Ascending aorta (tissue), 2 donors: ENCODE data around the gene SLC45A3. TPM values are rescaled to one million over a fixed set of nuclear protein-coding genes. Genes with fewer than 3 reads are reported as not detected.

Source experiments
- DNase-seq, 2 donors: peaks; one replicate each; pipeline ENCODE4 v3.0.0-alpha.2; 2019; ENCODE audit warnings: low spot score in 2 of 2
- H3K27ac ChIP-seq, 2 donors: fragments of 200-600 bp; sonication (generic); one replicate each; pipeline ENCODE4 v1.5.1; 2016 to 2017; ENCODE audit warnings: mild to moderate bottlenecking in 1 of 2
- H3K27me3 ChIP-seq: fragments of 200-600 bp; sonication (generic); one replicate; pipeline ENCODE4 v1.5.1; 2017
- H3K36me3 ChIP-seq, 2 donors: fragments of 200-600 bp; sonication (generic); one replicate each; pipeline ENCODE4 v1.5.1; 2016
- H3K4me1 ChIP-seq, 2 donors: fragments of 200-600 bp; sonication (generic); one replicate each; pipeline ENCODE4 v1.5.1; 2016 to 2017; ENCODE audit warnings: mild to moderate bottlenecking in 1 of 2
- H3K4me3 ChIP-seq, 2 donors: fragments of 200-600 bp; sonication (generic); one replicate each; pipeline ENCODE4 v1.5.1; 2016 to 2017; ENCODE audit warnings: mild to moderate bottlenecking in 1 of 2
- H3K9me3 ChIP-seq, 2 donors: fragments of 200-600 bp; sonication (generic); one replicate each; pipeline ENCODE4 v1.5.1; 2016
- intact Hi-C: fragments of 100-400 bp; cut with DNase I; formaldehyde crosslinking; loops from one replicate; pipeline ENCODE4 v1.15.1; 2023
- total RNA-seq: library from RNA; depleted of rRNA; stranded (reverse); fragments of >200 nt; gene quantifications from one replicate; pipeline ENCODE4 v1.1.0, GENCODE V29; 2016
- TF ChIP-seq, protein P1 (sequence below), 3 experiments: fragments of 200-600 bp in 2 of 3; fragments of 450-650 bp in 1 of 3; sonication (generic) in 2 of 3; IDR thresholded peaks; one replicate each; pipeline ENCODE4 v1.5.1; 2016 to 2019; ENCODE audit warnings: antibody characterized with exemption in 3 of 3, mild to moderate bottlenecking in 1 of 3, moderate library complexity in 1 of 3

Gene SLC45A3
- total RNA-seq, 1 donor from 2014 or later = 3.4 TPM

DNA sequence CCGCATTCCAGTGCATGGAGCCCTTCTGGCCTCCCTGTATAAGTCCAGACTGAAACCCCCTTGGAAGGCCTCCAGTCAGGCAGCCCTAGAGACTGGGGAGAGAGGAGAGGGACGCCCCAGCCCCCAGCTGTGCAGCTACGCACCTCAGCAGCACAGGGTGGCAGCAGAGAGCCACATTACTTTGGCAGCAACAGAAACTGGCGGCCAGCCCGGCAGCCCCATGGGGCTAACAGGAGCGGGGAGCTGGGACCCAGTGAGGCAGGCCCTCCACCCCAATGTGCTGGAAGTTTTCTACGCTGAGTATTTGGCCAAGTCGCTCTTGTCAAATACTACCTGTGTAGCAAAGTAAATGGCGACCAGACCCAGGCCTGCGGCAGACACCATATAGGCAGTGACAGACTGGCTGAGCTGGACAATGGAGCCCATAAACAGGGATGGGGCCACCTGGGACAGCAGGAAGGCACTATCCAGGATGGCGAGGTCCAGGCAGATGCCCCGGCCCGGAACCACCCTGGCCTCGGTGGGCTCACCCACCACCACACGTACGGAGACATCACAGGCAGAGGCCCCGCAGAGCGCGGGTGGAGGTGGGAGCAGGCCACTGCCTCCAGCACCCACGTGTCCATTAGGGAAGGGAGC lies 21.2 kb downstream of the SLC45A3 start:
- DNase-seq = peak in 1 of 2 donors; percentile 83
- TF ChIP-seq, protein P1, sequence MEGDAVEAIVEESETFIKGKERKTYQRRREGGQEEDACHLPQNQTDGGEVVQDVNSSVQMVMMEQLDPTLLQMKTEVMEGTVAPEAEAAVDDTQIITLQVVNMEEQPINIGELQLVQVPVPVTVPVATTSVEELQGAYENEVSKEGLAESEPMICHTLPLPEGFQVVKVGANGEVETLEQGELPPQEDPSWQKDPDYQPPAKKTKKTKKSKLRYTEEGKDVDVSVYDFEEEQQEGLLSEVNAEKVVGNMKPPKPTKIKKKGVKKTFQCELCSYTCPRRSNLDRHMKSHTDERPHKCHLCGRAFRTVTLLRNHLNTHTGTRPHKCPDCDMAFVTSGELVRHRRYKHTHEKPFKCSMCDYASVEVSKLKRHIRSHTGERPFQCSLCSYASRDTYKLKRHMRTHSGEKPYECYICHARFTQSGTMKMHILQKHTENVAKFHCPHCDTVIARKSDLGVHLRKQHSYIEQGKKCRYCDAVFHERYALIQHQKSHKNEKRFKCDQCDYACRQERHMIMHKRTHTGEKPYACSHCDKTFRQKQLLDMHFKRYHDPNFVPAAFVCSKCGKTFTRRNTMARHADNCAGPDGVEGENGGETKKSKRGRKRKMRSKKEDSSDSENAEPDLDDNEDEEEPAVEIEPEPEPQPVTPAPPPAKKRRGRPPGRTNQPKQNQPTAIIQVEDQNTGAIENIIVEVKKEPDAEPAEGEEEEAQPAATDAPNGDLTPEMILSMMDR (IDR thresholded peaks at IDR 0.05) = peak; percentile 82 to 92 (median 91)
- no peak overlapping the region for H3K27ac ChIP-seq
- intact Hi-C loops = loop anchor here (1.0 to 5.0 kb wide), 2 partner anchors 52 to 318 kb away; no protein-coding TSS in a partner anchor
- H3K27me3 ChIP-seq = no peaks in the 10 kb centered on the region
- peaks cover 3 to 7% of the 10 kb centered on the region in 2 donors for H3K36me3 ChIP-seq
- no peak overlapping the region for H3K4me3 ChIP-seq
- peaks cover 2 to 4% of the 10 kb centered on the region in 2 donors for H3K4me1 ChIP-seq
- no peaks in the 10 kb centered on the region for H3K9me3 ChIP-seq

DNA sequence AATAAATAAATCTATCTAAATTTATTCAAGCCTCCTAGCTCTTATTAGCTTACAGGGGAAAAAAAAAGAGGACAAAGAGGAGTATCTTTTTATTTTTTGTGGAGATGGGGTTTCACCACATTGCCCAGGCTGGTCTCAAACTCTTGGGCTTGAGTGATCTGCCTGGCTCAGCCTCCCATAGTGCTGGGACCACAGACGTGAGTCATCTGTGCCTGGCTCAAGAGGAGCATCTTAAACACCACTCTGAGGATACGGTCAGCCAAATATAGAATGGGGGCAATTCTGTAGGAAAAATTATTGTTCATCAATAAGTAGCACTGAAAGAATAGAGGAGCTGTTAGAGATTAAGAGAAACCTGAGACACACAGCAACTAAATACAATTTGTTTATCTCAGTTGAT lies 24.1 kb downstream of the SLC45A3 start:
- H3K4me3 ChIP-seq = no peak overlapping the region
- H3K27me3 ChIP-seq = no peaks in the 10 kb centered on the region
- no peaks in the 10 kb centered on the region for H3K36me3 ChIP-seq
- H3K9me3 ChIP-seq = no peaks in the 10 kb centered on the region
- H3K27ac ChIP-seq = no peak overlapping the region
- H3K4me1 ChIP-seq = peaks cover 2 to 4% of the 10 kb centered on the region in 2 donors
- no peak for DNase-seq
- TF ChIP-seq, protein P1 (IDR thresholded peaks at IDR 0.05) = no peak
- intact Hi-C loops = loop anchor here (5.0 kb wide), 1 partner anchor 321 kb away; no protein-coding TSS in a partner anchor

DNA sequence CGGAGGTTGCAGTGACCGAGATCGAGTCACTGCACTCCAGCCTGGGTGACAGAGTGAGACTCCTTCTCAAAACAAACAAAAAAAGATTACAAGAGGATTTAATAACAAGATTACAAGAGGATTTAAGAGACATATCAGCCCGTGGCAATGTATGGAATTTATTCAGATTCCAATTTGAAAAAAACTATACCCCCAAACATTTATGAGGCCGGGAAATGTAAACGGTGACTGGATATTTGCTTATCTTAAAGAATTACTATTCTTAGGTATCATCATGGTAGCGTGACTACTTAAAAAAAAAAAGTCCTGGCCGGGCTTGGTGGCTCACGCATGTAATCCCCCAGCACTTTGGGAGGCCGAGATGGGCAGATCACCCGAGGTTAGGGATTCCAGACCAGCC lies 27.3 kb downstream of the SLC45A3 start:
- intact Hi-C loops = no loop called here
- no peak overlapping the region for H3K4me3 ChIP-seq

DNA sequence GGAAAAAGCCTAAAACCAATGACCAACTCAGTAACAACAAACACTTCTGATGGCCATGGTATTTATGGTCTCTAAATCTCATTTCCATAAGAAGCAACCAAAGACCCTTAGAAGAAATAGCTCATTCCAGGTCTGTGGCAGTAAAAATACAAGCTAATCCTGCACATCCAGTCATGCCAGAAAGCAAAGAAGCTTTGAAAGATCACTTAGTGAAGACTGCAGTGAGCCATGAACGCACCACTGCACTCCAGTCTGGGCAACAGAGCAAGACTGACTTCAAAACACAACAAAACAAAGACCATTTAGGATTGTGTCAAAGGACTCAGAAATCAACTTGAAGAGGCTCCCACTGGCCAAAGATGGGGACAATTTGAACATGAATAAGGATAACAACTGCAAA lies 30.1 kb downstream of the SLC45A3 start:
- Histone ChIP-seq H3K27ac (no peak overlapping the region), H3K36me3 (no peaks in the 10 kb centered on the region), H3K27me3 (no peaks in the 10 kb centered on the region), H3K4me3 (no peak overlapping the region), H3K4me1 (no peaks in the 10 kb centered on the region), H3K9me3 (no peaks in the 10 kb centered on the region)
- DNase-seq = no peak
- intact Hi-C loops = no loop called here
- TF ChIP-seq, protein P1 (IDR thresholded peaks at IDR 0.05) = no peak

More for the DNA sequence above, 27.3 kb downstream of the SLC45A3 start:
- H3K9me3 ChIP-seq = no peaks in the 10 kb centered on the region
- no peaks in the 10 kb centered on the region for H3K36me3 ChIP-seq
- no peaks in the 10 kb centered on the region for H3K27me3 ChIP-seq
- no peaks in the 10 kb centered on the region for H3K4me1 ChIP-seq
- H3K27ac ChIP-seq = no peak overlapping the region
- no peak for DNase-seq
- TF ChIP-seq, protein P1 (IDR thresholded peaks at IDR 0.05) = no peak

DNA sequence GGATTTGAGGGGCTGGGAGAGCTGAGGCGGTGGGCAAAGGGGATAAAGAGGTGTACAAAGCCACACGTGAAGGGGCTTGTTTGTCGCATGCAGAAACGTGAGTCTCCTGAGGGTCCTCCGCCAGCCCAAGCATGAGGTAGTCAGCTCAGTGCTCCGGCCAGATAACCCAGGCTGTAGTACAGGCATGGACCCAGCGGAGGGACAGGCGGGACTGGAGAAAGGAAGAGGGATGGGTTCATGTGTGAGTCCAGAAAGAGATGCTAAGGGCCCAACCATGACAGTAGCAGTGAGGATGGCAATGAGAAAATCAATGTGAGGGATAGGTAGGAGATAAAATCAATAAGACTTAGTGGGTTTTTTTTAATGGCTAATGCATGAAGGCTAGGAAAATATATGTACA lies 34.8 kb downstream of the SLC45A3 start:
- Histone ChIP-seq H3K4me1 (no peaks in the 10 kb centered on the region), H3K9me3 (no peaks in the 10 kb centered on the region), H3K4me3 (no peak overlapping the region), H3K27me3 (no peaks in the 10 kb centered on the region), H3K27ac (no peak overlapping the region), H3K36me3 (no peaks in the 10 kb centered on the region)
- TF ChIP-seq, protein P1 (IDR thresholded peaks at IDR 0.05) = no peak
- no peak for DNase-seq
- intact Hi-C loops = no loop called here
